Fibroblast of mammary gland (primary cell): ENCODE data around the gene LRRC8A.
A peak's percentile ranks its signal among the peaks of the same experiment; 100 is the strongest.

Experiments
- DNase-seq: peaks from one replicate; pipeline ENCODE4 v3.0.0-alpha.2; 2010; ENCODE audit warnings: low read depth
- H3K4me3 ChIP-seq: 2 replicates; pipeline ENCODE4 v1.5.1; 2011; ENCODE audit warnings: low read depth, mild to moderate bottlenecking, low read length, moderate library complexity; ENCODE audit not compliant: control insufficient read depth
- CTCF ChIP-seq: conservative IDR thresholded peaks from 2 replicates; pipeline ENCODE4 v1.5.1; 2011; ENCODE audit warnings: low read depth, low read length, inconsistent platforms; ENCODE audit not compliant: control insufficient read depth, insufficient read depth

Gene LRRC8A

GRCh38 chr9:128881884-128882676 is at the start of gene LRRC8A, which contains the start of gene KYAT1:
TSS of gene LRRC8A (plus strand) at chr9:128882133. CDS start at chr9:128907165, 25,032 bp downstream.
TSS of gene KYAT1 (minus strand) at chr9:128881950. CDS start at chr9:128845405, 36,545 bp downstream.
- peak; percentile 92 for DNase-seq
- no peak for TF ChIP-seq CTCF
- H3K4me3 ChIP-seq: peak within 1 kb of the TSS; percentile 91

GRCh38 chr9:128833696-128834095 is 48.2 kb upstream of the LRRC8A start:
- DNase-seq: no peak
- TF ChIP-seq CTCF: no peak
- H3K4me3 ChIP-seq: no peak overlapping the region

- TF ChIP-seq CTCF: no peak
- H3K4me3 ChIP-seq: no peak overlapping the region
- DNase-seq: no peak
These were observed 46.4 kb upstream of the LRRC8A start for GRCh38 chr9:128835246-128836210.

GRCh38 chr9:128836509-128837145 is 45.3 kb upstream of the LRRC8A start:
- no peak for DNase-seq
- no peak overlapping the region for H3K4me3 ChIP-seq
- TF ChIP-seq CTCF: no peak

- no peak overlapping the region for H3K4me3 ChIP-seq
- DNase-seq: no peak
- no peak for TF ChIP-seq CTCF
These were observed 43.6 kb upstream of the LRRC8A start for GRCh38 chr9:128838338-128838737.

GRCh38 chr9:128840524-128840923 is 41.4 kb upstream of the LRRC8A start:
- no peak overlapping the region for H3K4me3 ChIP-seq
- TF ChIP-seq CTCF: no peak
- no peak for DNase-seq
